Tibial nerve (tissue), 4 donors: ENCODE measurements around the gene STYXL2.

Source experiments
- CTCF ChIP-seq, 5 experiments: fragments of 200-600 bp in 3 of 5; fragments of 450-650 bp in 2 of 5; sonication (generic) in 3 of 5; IDR thresholded peaks; one replicate each; pipeline ENCODE4 v1.5.1; 2016 to 2019; ENCODE audit warnings: antibody characterized with exemption in 5 of 5, mild to moderate bottlenecking in 3 of 5, moderate library complexity in 2 of 5
- EP300 ChIP-seq, 2 donors: sonication (generic); formaldehyde crosslinking; IDR thresholded peaks; one replicate each; pipeline ENCODE4 v1.6.1; 2017; ENCODE audit warnings: antibody characterized with exemption in 2 of 2, mild to moderate bottlenecking in 1 of 2

DNA sequence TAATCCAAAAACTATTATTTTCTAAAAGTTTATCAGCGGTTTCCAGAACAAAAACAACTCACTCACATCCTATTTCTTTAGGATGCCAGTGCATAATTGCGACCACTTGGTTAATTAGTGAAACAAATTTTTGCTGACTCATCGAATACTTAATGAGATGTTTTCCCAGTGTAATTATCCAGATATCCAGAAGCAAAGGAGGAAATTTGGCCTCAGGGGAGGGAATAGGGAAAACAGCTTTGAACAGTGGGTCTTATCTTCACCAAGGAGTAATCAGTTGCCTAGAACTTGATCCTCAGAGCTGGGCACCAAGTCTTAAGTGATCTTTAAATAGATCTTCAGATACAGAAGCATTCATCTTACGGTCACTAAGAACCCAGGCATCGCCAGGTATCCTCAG is 24.3 kb downstream of the STYXL2 start:
- TF ChIP-seq CTCF (IDR thresholded peaks at IDR 0.05), result no peak
- TF ChIP-seq EP300 (IDR thresholded peaks at IDR 0.05), result no peak
